ENCODE data around the gene ABRACL. TPM values are rescaled to one million over a fixed set of nuclear protein-coding genes. Genes with fewer than 3 reads are reported as not detected.
"Not testable (repeated sequence)": the region's sequence is repeated elsewhere in the genome, so short reads cannot be mapped to it uniquely, and the experiment has no call there.

The ABRACL gene
- total RNA-seq, 3 donors from 2014 or later (not counting 1 experiment from before 2014, with no cell fraction given), result 36.4 to 39.9 (median 37.5) TPM

DNA sequence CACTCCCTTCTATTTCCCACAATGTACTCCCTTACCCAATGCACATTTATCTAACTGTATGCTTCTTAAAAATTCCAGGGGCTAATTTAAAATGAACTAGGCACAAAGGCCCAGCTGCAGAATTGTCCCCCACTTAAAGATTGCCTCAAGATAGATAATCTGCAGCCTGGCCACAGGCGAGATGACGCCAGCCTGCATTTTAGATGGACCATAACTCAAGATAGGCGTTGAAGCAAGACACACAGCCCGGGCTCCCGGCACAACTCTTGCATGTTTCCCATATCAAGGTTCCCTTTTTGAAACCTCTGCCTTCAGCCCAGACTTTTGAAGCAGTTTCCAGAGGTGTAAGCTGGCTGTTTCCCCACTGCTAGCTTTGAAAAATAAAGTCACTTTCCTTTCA, 37.3 kb upstream of the ABRACL start:
- no peaks in the 10 kb centered on the region for H3K27me3 ChIP-seq (ENCODE audit: control insufficient read depth, insufficient read depth, low read length)
- H3K4me1 ChIP-seq (ENCODE audit: control insufficient read depth, insufficient read depth, low read length), result peaks cover 8% of the 10 kb centered on the region
- no peak overlapping the region for H3K4me3 Mint-ChIP-seq
- no peak overlapping the region for H3K4me3 ChIP-seq (ENCODE audit: low read length)
- H3K4me1 Mint-ChIP-seq, result no peaks in the 10 kb centered on the region
- no peak for TF ChIP-seq CTCF (IDR thresholded peaks at IDR 0.05)
- intact Hi-C loops (cut with micrococcal nuclease), result no loop called here
- H3K9me3 ChIP-seq (ENCODE audit: control insufficient read depth, insufficient read depth, low read length), result no peaks in the 10 kb centered on the region
- H3K27me3 Mint-ChIP-seq (ENCODE audit: low read depth in 2 of 2), result peaks cover 0 to 5% of the 10 kb centered on the region in 2 donors
- DNase-seq, result no peak
- no peak for ATAC-seq
- no peaks in the 10 kb centered on the region for H3K36me3 Mint-ChIP-seq
- no peak overlapping the region for H3K27ac Mint-ChIP-seq
- H3K27ac ChIP-seq (ENCODE audit: low read length), result no peak overlapping the region
- H3K9me3 Mint-ChIP-seq, result no peaks in the 10 kb centered on the region
- WGBS (ENCODE audit: insufficient coverage), result 66% methylated on average over 5 of the region's 5 CpGs
- no peaks in the 10 kb centered on the region for H3K36me3 ChIP-seq (ENCODE audit: control insufficient read depth, insufficient read depth, low read length)

DNA sequence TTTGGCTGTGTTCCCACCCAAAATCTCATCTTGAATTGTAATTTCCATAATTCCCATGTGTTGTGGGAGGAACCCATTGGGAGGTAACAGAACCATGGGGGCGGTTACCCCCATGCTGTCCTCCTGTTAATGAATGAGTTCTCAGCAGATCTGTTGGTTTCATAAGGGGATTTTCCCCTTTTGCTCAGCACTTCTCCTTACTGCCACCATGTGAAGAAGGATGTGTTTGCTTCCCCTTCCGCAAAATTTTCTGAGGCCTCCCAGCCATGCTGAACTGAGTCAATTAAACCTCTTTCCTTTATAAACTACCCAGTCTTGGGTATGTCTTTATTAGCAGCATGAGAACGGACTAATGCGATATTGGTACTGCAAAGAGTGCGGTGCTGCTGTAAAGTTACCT, 35.6 kb upstream of the ABRACL start:
- H3K4me3 ChIP-seq (ENCODE audit: low read length); H3K4me1 Mint-ChIP-seq; intact Hi-C loops (cut with micrococcal nuclease); H3K4me3 Mint-ChIP-seq; H3K27me3 ChIP-seq (ENCODE audit: control insufficient read depth, insufficient read depth, low read length); H3K9me3 ChIP-seq (ENCODE audit: control insufficient read depth, insufficient read depth, low read length); H3K36me3 Mint-ChIP-seq; ATAC-seq; H3K9me3 Mint-ChIP-seq; H3K27ac Mint-ChIP-seq; H3K36me3 ChIP-seq (ENCODE audit: control insufficient read depth, insufficient read depth, low read length); H3K4me1 ChIP-seq (ENCODE audit: control insufficient read depth, insufficient read depth, low read length); H3K27ac ChIP-seq (ENCODE audit: low read length); DNase-seq; H3K27me3 Mint-ChIP-seq (ENCODE audit: low read depth in 2 of 2): not testable (repeated sequence)
- 93% methylated on average over 4 of the region's 5 CpGs for WGBS (ENCODE audit: insufficient coverage)

DNA sequence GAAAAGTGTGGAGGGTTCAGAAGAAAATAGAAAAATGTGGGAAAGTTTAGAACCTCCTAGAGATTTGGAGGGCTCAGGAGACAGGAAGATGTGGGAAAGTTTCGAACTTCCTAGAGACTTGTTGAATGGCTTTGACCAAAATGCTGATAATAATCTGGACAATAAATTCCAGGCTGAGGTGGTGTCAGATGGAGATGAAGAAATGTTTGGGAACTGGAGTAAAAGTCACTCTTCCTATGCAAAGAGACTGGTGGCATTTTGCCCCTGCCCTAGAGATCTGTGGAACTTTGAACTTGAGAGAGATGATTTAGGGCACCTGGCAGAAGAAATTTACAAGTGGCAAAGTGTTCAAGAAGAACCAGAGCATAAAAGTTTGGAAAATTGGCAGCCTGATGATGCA, 35.1 kb upstream of the ABRACL start:
- DNase-seq; H3K4me3 Mint-ChIP-seq; H3K4me1 ChIP-seq (ENCODE audit: control insufficient read depth, insufficient read depth, low read length); H3K36me3 Mint-ChIP-seq; H3K4me3 ChIP-seq (ENCODE audit: low read length); ATAC-seq; H3K27me3 ChIP-seq (ENCODE audit: control insufficient read depth, insufficient read depth, low read length); H3K27me3 Mint-ChIP-seq (ENCODE audit: low read depth in 2 of 2); H3K27ac ChIP-seq (ENCODE audit: low read length); H3K9me3 ChIP-seq (ENCODE audit: control insufficient read depth, insufficient read depth, low read length); intact Hi-C loops (cut with micrococcal nuclease); H3K36me3 ChIP-seq (ENCODE audit: control insufficient read depth, insufficient read depth, low read length); H3K9me3 Mint-ChIP-seq; H3K27ac Mint-ChIP-seq; H3K4me1 Mint-ChIP-seq: not testable (repeated sequence)
- WGBS (ENCODE audit: insufficient coverage), result 92% methylated on average over 1 of the region's 1 CpG

DNA sequence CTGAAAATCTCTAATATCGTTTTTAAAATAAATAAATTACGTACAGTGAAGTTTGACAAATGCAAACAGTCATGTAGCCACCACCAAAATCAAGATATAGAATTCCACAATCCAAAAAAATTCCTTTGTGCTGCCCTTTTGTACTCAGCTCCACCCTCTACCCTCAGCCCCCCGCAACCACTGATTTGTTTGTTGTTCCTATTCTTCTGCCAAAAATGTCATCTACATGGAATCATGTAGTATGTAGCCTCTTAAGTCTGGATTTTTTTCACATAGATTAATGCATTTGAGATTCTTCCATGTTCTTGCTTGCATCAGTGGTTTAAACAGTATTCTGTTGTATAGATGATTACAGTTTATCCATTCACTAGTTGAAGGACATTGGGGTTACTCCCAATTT, 32.0 kb upstream of the ABRACL start:
- Histone ChIP-seq H3K27me3 (ENCODE audit: control insufficient read depth, insufficient read depth, low read length) (no peaks in the 10 kb centered on the region), H3K9me3 (ENCODE audit: control insufficient read depth, insufficient read depth, low read length) (no peaks in the 10 kb centered on the region), H3K4me3 (ENCODE audit: low read length) (no peak overlapping the region), H3K27ac (ENCODE audit: low read length) (no peak overlapping the region), H3K4me1 (ENCODE audit: control insufficient read depth, insufficient read depth, low read length) (no peaks in the 10 kb centered on the region), H3K36me3 (ENCODE audit: control insufficient read depth, insufficient read depth, low read length) (no peaks in the 10 kb centered on the region)
- Mint-ChIP-seq H3K4me3 (no peak overlapping the region), H3K4me1 (peaks cover 0 to 4% of the 10 kb centered on the region in 2 donors), H3K27me3 (ENCODE audit: low read depth in 2 of 2) (peaks cover 0 to 8% of the 10 kb centered on the region in 2 donors), H3K36me3 (no peaks in the 10 kb centered on the region), H3K27ac (no peak overlapping the region), H3K9me3 (no peaks in the 10 kb centered on the region)
- WGBS (ENCODE audit: insufficient coverage), result 95% methylated on average over 3 of the region's 3 CpGs
- no peak for DNase-seq
- TF ChIP-seq CTCF (IDR thresholded peaks at IDR 0.05), result no peak
- no peak for ATAC-seq
- intact Hi-C loops (cut with micrococcal nuclease), result no loop called here

- Histone ChIP-seq H3K4me1 (ENCODE audit: control insufficient read depth, insufficient read depth, low read length) (no peaks in the 10 kb centered on the region), H3K4me3 (ENCODE audit: low read length) (no peak overlapping the region), H3K27ac (ENCODE audit: low read length) (no peak overlapping the region), H3K36me3 (ENCODE audit: control insufficient read depth, insufficient read depth, low read length) (no peaks in the 10 kb centered on the region), H3K27me3 (ENCODE audit: control insufficient read depth, insufficient read depth, low read length) (no peaks in the 10 kb centered on the region), H3K9me3 (ENCODE audit: control insufficient read depth, insufficient read depth, low read length) (no peaks in the 10 kb centered on the region)
- intact Hi-C loops (cut with micrococcal nuclease), result no loop called here
- peaks cover 0 to 4% of the 10 kb centered on the region in 2 donors for H3K4me1 Mint-ChIP-seq
- ATAC-seq (no peak), DNase-seq (no peak)
- no peak overlapping the region for H3K4me3 Mint-ChIP-seq
- 95% methylated on average over 4 of the region's 5 CpGs for whole genome bisulfite sequencing (ENCODE audit: insufficient coverage)
- H3K27me3 Mint-ChIP-seq (ENCODE audit: low read depth in 2 of 2), result peaks cover 0 to 8% of the 10 kb centered on the region in 2 donors
- no peaks in the 10 kb centered on the region for H3K9me3 Mint-ChIP-seq
- no peaks in the 10 kb centered on the region for H3K36me3 Mint-ChIP-seq
- TF ChIP-seq CTCF (IDR thresholded peaks at IDR 0.05), result no peak
- H3K27ac Mint-ChIP-seq, result no peak overlapping the region
Measured at GRCh38 chr6:138997136-138997535, 31.4 kb upstream of the ABRACL start.
